Right lobe of liver (tissue), 6 donors: Measurements from ENCODE around the gene GAB1. TPM values are rescaled to one million over a fixed set of nuclear protein-coding genes. Genes with fewer than 3 reads are reported as not detected.

Experiments used
- ATAC-seq, 4 donors: fragments of 200-7000 bp; cut with Tn5 transposase; one replicate each; pipeline ENCODE4 v1.9.1; 2020; ENCODE audit warnings: mild to moderate bottlenecking in 4 of 4, moderate library complexity in 4 of 4
- DNase-seq, 3 donors: peaks; one replicate each; pipeline ENCODE4 v3.0.0-alpha.2; 2020
- H3K27ac ChIP-seq, 3 donors: fragments of 200-600 bp; one replicate each; pipeline ENCODE4 v1.8.0; 2022
- H3K27me3 ChIP-seq, 2 donors: fragments of 200-600 bp; one replicate each; pipeline ENCODE4 v1.8.0; 2022
- H3K36me3 ChIP-seq, 4 donors: fragments of 200-600 bp; sonication (generic) in 1 of 4; one replicate each; pipeline versions ENCODE4 v1.5.1 to v1.8.0; 2017 to 2022; ENCODE audit warnings: control low read depth in 1 of 4
- H3K4me1 ChIP-seq, 4 donors: fragments of 200-600 bp; sonication (generic) in 1 of 4; one replicate each; pipeline versions ENCODE4 v1.5.1 to v1.8.0; 2017 to 2022; ENCODE audit warnings: control low read depth in 1 of 4
- H3K4me3 ChIP-seq, 3 donors: fragments of 200-600 bp; one replicate each; pipeline ENCODE4 v1.8.0; 2022
- H3K9me3 ChIP-seq, 4 donors: fragments of 200-600 bp; sonication (generic) in 1 of 4; one replicate each; pipeline versions ENCODE4 v1.5.1 to v1.8.0; 2017 to 2022; ENCODE audit warnings: control low read depth in 1 of 4
- POLR2A ChIP-seq: fragments of 450-650 bp; IDR thresholded peaks from one replicate; pipeline ENCODE4 v1.6.1; 2017; ENCODE audit warnings: antibody characterized with exemption, mild to moderate bottlenecking
- WGBS: methylation state at CpG from one replicate; pipeline ENCODE4 v1.1.6; 2018; ENCODE audit warnings: low coverage, low lambda C conversion rate; ENCODE audit not compliant: insufficient coverage; ENCODE audit errors: missing lambda C conversion rate; 5-methylcytosine and 5-hydroxymethylcytosine counted together
- intact Hi-C, 2 donors: fragments of 100-400 bp; cut with DNase I; formaldehyde crosslinking; loops; one replicate each; pipeline versions ENCODE4 v1.11.2 to v1.14.1; 2022
- total RNA-seq, 6 experiments: library from RNA; depleted of rRNA in 2 of 6; stranded (reverse); fragments of >200 nt in 2 of 6; fragmentation: NEBNext Ultra II Directional in 3 of 6; extraction: Animal tissue kit (Norgen Biotek cat#: 25700) in 3 of 6; gene quantifications; one replicate each; pipeline versions ENCODE4 v1.1.0 to v1.2.4, GENCODE V29; 2016 to 2023
- TF ChIP-seq, protein P1 (sequence below), 4 donors: fragments of 200-600 bp in 3 of 4; fragments of 450-650 bp in 1 of 4; IDR thresholded peaks; one replicate each; pipeline versions ENCODE4 v1.5.1 to v1.8.0; 2016 to 2022; ENCODE audit warnings: antibody characterized with exemption in 4 of 4, mild to moderate bottlenecking in 2 of 4
- donor health status: DM: no; HTN: yes; CAD: no.
- donor health status: DM: no; HTN: no; CAD: no.
- donor health status: DM: no; HTN: no; CAD: no.
- donor health status: DM: no; HTN: yes; CAD: no.
- donor health status: DM: no; HTN: yes; CAD: no.

Gene GAB1
- total RNA-seq, 6 experiments from 2014 or later, result 7.0 to 13.0 (median 9.7) TPM

DNA sequence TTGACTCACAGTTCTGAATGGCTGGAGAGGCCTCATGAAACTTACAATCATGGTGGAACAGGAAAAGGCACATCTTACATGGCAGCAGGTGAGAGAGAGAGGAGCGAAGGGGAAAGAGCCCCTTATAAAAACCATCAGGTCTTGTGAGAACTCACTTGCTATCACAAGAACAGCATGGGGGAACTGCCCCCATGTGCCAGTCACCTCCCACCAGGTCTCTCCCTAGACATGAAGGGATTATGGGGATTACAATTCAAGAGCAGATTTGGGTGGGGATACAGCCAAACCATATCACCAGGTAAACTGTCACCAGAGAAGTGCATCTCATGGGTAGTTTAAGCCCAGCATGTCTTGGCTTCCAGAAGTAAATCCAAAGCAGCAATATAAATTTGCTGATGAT lies 169.4 kb downstream of the GAB1 start:
- H3K9me3 ChIP-seq, result no peaks in the 10 kb centered on the region
- no peak for TF ChIP-seq POLR2A
- TF ChIP-seq, protein P1, sequence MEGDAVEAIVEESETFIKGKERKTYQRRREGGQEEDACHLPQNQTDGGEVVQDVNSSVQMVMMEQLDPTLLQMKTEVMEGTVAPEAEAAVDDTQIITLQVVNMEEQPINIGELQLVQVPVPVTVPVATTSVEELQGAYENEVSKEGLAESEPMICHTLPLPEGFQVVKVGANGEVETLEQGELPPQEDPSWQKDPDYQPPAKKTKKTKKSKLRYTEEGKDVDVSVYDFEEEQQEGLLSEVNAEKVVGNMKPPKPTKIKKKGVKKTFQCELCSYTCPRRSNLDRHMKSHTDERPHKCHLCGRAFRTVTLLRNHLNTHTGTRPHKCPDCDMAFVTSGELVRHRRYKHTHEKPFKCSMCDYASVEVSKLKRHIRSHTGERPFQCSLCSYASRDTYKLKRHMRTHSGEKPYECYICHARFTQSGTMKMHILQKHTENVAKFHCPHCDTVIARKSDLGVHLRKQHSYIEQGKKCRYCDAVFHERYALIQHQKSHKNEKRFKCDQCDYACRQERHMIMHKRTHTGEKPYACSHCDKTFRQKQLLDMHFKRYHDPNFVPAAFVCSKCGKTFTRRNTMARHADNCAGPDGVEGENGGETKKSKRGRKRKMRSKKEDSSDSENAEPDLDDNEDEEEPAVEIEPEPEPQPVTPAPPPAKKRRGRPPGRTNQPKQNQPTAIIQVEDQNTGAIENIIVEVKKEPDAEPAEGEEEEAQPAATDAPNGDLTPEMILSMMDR (IDR thresholded peaks at IDR 0.05), result no peak
- DNase-seq, result no peak
- H3K4me3 ChIP-seq, result no peak overlapping the region
- intact Hi-C loops, result no loop called here
- no peak overlapping the region for H3K27ac ChIP-seq
- no CpG with 5 or more reads among the region's 1 CpG for WGBS
- no peaks in the 10 kb centered on the region for H3K27me3 ChIP-seq
- peaks cover 0 to 6% (median 2%) of the 10 kb centered on the region in 4 donors for H3K4me1 ChIP-seq
- no peaks in the 10 kb centered on the region for H3K36me3 ChIP-seq
- ATAC-seq, result no peak

DNA sequence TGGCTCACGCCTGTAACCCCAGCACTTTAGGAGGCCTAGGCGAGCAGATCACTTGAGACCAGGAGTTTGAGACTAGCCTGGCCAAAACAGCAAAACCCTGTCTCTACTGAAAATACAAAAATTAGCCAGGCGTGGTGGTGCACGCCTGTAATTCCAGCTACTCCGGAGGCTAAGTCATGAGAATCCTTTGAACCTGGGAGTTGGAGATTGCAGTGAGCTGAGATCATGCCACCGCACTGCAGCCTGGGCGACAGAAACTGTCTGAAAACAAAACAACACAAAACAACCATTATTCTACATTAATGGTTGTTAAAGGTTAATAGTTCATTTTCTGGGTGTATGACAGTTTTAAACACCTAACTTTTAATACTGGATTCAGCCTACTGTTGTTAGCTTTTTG lies 175.2 kb downstream of the GAB1 start:
- no peak overlapping the region for H3K4me3 ChIP-seq
- no peak for TF ChIP-seq POLR2A
- TF ChIP-seq, protein P1 (IDR thresholded peaks at IDR 0.05), result no peak
- no peaks in the 10 kb centered on the region for H3K36me3 ChIP-seq
- no peak overlapping the region for H3K27ac ChIP-seq
- DNase-seq, result no peak
- no peaks in the 10 kb centered on the region for H3K9me3 ChIP-seq
- intact Hi-C loops, result no loop called here
- no peak for ATAC-seq
- H3K27me3 ChIP-seq, result no peaks in the 10 kb centered on the region
- H3K4me1 ChIP-seq, result peaks cover 0 to 13% (median 3%) of the 10 kb centered on the region in 4 donors
- 90% methylated on average over 7 of the region's 7 CpGs for WGBS

DNA sequence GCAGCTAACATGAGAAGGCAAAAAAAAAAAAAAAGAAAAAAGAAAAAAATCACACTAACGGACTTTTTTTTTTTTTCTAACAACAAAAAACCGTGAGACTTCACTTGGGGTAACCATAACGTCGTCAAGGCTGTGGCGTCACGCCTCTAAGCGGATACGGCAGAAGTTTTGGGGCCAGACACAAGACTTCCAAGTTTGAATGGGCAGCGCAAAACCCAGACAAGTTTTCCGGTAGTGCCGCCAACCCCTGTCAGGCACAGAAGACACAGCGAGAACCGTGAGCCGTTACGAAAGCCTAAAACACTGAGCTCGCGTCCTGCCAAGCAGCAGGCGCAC lies 176.3 kb downstream of the GAB1 start:
- intact Hi-C loops, result no loop called here
- no peak for ATAC-seq
- H3K4me1 ChIP-seq, result peaks cover 0 to 10% (median under 1%) of the 10 kb centered on the region in 4 donors

DNA sequence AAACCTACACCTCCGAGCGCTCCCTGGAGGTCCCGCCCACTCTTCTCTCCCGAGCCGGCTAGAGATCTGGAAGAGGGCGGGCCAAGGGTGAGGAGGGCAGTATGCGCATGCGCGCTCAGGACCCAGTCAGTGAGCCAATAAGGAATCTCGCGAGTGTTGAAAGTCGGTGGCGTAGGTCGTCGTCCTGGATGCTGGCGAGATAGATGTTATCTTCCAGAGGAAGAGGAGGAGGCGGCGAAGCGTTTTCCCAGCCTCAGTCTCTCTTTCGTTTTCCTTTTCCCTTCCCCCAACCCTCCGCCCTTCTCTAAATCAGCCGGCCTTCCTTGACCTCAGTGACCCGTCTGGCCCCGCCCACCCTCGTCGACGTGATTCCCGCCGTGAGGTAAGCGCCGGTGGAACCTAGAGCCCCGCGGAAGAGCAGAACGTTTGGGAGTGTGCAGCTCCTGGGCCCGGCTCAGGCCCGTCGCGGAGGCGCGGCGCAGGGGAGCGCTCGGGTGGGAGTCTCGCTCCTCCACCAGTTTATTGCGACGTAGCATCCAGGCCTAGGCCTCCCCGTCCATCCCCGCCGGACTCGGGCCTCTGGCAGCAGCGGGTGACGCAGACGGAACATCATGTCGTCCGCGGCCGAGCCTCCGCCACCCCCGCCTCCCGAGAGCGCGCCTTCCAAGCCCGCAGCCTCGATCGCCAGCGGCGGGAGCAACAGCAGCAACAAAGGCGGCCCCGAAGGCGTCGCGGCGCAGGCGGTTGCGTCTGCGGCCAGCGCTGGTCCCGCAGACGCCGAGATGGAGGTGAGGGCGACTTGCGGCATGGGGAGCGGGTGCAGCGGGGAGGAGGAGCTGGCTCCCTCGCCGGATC lies 176.9 kb downstream of the GAB1 start, which contains the start of gene SMARCA5:
TSS of gene SMARCA5 (plus strand) at position 389 of the 855 bp plus-strand sequence. CDS start at position 612, 223 bp downstream.
- Histone ChIP-seq H3K4me1 (peaks cover 0 to 10% (median 0%) of the 10 kb centered on the region in 4 donors), H3K27ac (peak within 1 kb of the TSS; percentile 90 to 95 (median 94)), H3K27me3 (no peaks in the 10 kb centered on the region), H3K36me3 (peaks cover 0 to 11% (median 0%) of the 10 kb centered on the region in 4 donors), H3K4me3 (peak within 1 kb of the TSS; percentile 77 to 86 (median 86)), H3K9me3 (no peaks in the 10 kb centered on the region)
- intact Hi-C loops, result no loop called here
- ATAC-seq, result peak; percentile 93 to 97 (median 95)
- DNase-seq, result peak; percentile 98
- TF ChIP-seq, protein P1 (IDR thresholded peaks at IDR 0.05), result no peak
- peak; percentile 91 for TF ChIP-seq POLR2A
- WGBS, result 0% methylated on average over 42 of the region's 86 CpGs

More for the DNA sequence above, 176.3 kb downstream of the GAB1 start:
- H3K36me3 ChIP-seq, result peaks cover 0 to 6% (median 0%) of the 10 kb centered on the region in 4 donors
- peak overlapping the region; percentile 90 to 95 (median 94) for H3K27ac ChIP-seq
- peak overlapping the region; percentile 77 to 86 (median 86) for H3K4me3 ChIP-seq
- WGBS, result 0% methylated on average over 16 of the region's 18 CpGs
- TF ChIP-seq, protein P1 (IDR thresholded peaks at IDR 0.05), result no peak
- TF ChIP-seq POLR2A, result no peak
- no peak for DNase-seq
- no peaks in the 10 kb centered on the region for H3K9me3 ChIP-seq
- no peaks in the 10 kb centered on the region for H3K27me3 ChIP-seq
